GM19023 (cell line): ENCODE results near the gene EPN2.

Experiments
- ATAC-seq: cut with Tn5 transposase; IDR thresholded peaks from one replicate; pipeline ENCODE4 v1.9.1; 2021; ENCODE audit warnings: mild to moderate bottlenecking, moderate library complexity; ENCODE audit not compliant: unreplicated experiment

The EPN2 gene

DNA sequence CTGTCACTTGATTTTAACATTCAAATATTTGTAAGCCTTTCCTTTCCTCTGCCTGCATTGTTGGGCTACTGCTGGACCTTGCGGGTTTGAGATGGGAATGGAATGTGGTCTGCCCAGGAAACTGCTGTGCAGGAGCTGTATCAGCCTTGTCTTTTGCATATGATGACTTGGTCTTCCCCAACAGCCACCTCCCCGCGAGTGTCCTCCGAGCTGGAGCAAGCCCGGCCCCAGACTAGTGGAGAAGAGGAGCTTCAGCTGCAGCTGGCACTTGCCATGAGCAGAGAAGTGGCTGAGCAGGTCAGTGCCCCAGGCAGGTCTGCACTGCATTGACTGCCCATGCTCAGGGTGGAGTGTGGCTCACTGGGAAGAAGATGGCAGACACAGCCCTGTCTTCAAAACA, 72.5 kb downstream of the EPN2 start:
- no peak for ATAC-seq

DNA sequence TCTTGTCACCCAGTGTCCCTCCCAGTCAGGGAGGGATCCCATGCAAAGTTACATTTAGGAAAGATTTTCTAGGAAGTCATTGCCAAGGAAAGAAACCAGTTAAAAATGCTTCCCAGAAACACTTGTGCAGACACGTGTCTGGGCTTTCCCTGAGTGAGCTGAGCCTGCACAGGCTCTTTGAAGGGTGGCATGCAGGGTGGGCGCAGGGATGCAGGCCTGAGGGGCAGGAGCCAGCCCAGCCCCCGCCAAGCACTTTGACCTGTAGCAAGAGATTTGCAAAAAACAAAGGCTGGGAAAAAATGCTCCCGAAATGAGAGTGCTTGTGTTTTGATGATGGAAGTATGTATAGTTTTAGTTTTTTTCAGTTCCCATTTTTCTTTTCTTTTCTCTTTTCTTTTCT, 73.0 kb downstream of the EPN2 start:
- no peak for ATAC-seq

DNA sequence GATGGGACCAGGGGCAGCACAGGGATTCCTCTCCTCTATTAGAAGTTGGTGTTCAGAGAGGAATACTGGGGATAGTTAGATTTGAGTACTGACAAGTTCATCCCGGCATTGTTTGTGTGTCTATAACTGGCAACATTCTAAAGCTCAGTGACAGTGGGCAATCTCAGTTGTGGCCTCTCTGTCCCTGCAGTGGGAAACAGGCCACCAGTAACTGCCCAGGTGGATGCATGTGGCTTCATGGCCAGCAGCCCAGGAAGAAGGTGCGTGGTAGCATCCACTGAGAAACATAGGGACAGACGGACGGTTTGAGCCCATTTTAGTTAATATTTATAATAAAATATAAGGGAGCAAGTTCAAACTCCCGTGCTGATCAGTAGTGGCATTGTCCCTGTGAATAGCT, 73.8 kb downstream of the EPN2 start:
- ATAC-seq: no peak

DNA sequence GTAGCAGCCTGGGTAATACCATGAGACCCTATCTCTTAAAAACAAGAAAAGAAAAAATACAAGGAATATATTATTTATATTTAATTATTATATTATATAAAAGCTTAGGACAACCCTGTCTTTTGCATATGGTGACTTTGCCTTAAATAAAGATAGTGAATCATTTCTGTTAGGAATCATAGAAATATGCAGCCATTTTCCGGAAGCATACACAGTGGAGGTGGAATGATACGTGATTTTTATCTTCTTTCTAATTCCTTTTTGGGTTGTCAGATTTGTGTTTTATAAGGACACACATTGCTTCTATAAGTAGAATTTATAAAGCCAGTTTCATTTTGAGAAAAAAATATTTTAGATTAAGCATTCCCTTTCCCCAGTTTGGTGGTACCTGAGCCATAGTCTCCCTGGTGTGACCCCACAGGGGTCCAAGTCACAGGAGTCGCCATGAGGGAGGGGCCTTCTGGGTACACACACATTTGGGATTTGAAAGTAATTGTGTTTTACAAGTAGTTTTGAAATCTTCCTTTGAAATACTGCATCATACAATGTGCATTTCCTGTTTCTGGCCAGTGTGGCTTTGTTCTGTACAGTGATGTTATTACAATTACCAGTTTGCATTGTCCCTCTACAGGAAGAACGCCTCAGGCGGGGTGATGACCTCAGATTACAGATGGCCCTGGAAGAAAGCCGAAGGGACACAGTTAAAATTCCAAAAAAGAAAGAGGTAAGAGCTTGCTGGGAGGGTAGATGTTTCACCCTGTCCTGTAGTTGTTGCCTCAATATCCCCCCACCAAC, 74.5 kb downstream of the EPN2 start:
- no peak for ATAC-seq

DNA sequence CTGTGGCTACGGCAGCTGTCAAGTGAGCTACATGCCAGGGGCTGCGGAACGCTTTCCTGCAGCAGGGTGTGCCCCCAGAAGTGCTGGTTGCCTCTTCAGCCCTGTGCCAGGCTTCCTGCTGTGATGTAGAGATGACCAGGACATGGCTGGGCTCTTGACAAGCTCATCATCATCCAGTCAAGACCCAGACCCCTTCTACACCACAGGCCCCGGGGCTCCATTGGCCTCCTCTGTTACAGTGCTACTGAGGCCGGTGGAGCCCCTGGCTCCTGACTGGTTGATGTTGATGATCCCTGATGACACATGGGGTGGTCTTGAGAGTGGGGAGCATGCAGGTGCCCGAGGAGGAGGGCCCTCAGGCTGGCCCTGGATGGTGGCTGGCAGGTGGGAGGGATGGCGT, 75.2 kb downstream of the EPN2 start:
- ATAC-seq: no peak

DNA sequence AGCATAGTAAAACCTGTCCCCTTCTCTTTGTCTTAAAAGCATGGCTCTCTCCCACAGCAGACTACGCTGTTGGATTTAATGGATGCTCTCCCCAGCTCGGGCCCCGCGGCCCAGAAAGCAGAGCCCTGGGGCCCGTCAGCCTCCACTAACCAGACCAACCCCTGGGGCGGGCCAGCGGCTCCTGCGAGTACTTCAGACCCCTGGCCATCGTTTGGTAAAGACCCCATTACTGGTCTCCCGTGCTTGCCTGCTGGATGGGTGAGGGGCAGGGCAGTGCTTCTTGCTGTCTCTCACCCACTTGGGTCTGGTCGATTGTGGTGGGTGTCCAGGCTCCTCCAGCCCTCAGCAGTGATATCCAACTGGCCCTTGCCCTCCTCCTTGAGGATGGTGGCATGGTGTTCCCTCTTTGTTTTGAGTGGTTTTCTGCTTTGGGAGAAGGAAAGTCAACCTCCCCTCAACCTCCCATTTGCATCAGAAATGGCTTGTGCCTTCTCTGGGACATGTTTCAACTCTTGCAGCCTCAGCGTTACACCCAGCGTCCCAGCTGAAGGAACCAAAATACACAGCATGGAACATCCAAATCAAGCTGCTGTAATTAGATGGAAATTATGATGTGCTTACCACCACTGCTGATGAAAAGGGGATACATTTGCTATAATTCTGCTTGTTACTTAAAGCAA, 76.0 kb downstream of the EPN2 start:
- ATAC-seq: no peak

DNA sequence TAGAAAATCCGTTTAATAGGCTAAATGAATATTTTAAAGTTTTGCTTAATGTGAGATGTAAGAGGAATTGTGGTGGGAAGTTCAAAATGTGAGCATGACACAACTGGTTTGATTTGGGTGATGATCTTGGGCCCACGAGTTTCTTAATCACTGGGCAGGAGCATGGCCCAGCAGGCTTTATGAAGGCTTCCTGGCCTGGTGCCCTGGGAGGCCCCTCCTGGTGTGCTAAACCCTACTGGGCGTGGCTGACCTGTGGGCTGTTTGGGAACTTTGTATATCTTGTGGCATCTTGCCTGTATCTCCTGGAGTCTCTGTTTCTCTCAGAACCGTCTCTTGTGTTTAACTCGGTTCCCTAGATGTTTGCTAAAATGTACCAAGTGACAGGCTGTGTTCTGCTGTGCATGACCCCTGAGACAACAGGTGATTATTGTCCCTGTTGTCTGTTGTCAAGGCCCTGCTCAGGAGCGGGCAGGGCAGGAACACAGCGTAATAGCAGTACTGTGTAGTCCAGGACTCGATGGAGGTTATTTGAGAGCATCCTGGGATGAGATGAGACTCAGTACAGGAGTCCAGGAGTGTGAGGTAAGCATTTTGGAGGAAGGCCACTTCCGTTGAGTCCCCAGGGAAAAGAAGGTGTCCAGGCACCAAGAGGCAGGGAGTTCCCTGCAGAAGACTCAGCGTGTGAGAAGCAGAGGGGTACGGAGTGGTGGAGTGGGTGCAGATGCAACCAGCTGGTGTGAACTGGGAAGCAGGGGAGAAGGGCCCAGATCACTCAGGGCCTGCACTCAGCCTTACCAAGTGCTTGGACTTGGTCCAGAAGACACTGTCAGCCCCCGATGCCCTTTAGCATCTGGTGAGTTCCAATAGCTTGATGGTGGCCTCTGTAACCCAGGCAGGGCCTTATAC, 76.8 kb downstream of the EPN2 start:
- ATAC-seq: no peak

DNA sequence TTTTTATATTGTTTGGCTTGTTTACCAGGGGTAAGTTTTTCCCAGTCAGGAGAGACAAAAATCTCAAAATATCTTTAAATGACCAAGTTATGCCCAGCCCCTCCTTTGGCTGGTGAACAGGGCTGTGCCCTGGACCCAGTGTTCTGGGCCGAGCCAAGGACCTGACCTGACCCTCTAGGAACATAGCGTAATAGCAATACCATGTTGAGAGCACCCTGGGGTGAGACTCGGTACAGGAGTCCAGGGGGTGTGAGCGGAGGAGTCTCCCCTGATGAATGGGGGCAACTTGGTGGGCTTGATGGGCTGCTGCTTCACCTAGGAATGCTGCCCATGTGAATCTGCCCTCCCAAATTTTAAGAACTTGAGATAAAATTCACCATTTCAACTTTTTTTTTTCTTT, 77.9 kb downstream of the EPN2 start:
- ATAC-seq: no peak

DNA sequence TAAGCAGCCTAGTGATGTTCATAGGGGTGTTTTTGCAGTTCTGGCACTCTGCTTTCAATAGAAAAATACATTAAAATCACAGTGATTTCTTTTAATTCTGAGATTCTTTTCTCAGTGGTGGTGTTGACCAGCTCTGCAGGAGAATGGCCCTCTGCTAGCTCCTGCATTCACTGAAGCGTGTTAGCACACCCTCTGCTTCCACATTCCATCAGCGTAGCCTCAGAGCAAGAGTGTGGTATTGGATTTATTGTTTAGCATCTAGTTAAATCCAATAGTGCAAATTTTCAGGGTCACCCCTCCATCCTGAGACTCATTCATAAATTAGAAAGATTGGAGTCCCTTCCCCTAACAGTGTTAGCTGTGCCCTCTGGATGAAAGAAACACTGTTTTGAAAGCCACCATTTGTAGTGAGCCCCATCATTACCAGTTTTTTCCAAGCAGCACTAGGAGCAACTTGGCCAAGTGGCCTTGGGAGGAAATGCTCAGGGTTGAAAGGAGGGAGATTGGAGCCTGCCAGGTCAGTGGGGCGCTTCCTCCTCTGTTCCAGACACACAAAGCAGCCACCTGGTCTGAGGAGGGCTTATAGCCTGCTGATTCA, 79.7 kb downstream of the EPN2 start:
- ATAC-seq: no peak

DNA sequence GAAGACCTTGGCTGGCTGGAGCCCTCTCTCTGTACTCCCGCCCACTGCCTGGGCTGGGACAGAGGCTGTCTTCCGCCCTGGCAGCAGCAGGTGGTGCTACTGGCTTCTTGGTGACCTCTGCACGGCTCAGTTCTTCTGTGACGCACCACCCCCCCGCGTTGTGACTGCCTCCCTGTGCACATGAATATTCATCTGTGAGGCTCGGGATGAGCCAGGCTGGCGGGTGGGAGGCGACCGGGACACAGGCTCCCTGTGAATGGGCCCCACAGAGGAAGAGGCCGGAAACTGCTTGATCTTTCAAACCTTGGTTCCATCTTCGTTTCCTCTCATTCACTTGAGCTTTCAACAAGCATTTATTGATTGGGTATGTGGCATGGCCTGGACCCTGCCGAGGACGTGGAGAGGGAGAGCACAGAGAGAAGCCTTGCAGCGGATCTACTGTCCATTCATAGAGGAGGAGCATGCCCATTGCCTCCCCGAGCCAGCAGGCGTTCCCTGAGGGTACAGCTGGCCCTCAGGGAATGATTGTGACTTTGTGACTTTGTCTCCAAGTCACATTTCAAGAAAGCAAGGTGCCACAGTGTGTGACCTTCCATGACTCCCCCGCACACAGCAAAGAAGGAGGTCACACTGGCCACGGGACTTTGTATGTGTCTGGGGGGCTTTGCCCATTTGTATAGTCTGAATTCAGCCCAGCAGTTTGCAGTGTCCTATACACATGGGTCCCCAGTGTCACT, 80.4 kb downstream of the EPN2 start:
- ATAC-seq: peak; percentile 76

DNA sequence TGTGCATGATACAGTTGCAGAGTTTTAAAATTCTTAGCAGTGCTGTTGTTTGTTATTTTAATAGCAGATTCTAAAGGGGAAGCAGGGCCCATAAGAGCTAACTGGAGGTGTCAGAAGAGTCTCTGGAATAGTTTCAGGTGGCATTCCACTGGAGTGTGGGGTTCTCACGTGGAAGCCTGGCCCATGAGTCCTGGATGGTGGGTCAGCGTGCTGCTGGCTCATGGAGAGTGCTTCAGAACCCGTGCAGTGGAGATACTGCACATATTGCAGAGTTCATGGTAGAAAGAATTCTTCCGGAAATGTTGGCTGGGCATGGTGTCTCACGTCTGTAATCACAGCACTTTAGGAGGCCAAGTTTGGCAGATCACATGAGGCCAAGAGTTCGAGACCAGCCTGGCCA, 81.4 kb downstream of the EPN2 start:
- ATAC-seq: no peak

DNA sequence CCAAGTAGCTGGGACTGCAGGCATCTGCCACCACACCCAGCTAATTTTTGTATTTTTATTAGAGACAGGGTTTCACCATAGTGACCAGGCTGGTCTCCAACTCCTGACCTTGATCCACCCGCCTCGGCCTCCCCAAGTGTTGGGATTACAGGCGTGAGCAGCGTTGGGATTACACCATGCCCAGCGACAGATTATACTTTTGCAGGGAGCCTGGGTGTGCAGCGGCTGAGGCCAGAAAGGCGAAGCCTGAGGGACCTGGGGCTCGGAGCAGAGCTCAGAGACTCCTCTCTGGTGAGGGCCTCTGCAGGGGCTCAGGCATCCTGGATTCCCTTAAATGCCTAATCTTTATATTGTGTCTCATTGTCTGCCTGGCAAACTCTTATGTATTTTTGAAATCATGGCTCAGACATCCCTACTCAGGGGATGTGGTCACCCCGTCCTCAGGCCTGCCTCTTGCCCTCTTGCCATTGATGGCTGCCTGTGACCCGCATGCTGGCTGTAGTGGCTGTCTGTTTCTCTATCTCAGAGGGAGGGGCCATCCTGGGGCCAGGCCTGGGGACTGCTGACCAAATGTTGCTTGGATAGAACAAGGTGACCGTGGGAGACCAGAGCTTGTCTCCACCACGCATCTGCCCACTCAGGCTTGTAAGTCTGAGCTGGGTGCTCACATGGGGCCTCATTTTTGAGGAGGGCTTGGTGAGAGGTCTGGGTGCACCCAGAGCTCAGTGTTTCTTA, 82.8 kb downstream of the EPN2 start:
- ATAC-seq: no peak

DNA sequence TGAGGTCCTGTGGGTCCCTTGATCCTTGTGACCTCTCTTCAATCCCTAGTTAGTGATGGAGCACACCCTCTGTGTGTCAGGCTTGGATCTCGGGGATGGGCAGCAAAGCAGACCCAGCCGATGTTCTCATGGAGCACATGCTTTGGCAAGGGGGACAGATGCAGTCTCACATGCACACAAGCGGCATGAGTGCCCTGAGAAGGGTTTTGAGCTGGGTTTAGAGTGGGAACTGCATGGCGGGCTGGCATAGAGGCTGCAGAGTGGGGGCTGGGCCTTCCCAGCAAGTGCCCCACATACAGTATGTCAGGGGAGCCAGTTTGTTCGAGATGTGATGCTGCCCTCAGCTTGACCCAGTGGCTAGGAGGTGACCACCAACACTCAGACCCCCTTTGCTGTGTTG, 83.7 kb downstream of the EPN2 start:
- no peak for ATAC-seq

DNA sequence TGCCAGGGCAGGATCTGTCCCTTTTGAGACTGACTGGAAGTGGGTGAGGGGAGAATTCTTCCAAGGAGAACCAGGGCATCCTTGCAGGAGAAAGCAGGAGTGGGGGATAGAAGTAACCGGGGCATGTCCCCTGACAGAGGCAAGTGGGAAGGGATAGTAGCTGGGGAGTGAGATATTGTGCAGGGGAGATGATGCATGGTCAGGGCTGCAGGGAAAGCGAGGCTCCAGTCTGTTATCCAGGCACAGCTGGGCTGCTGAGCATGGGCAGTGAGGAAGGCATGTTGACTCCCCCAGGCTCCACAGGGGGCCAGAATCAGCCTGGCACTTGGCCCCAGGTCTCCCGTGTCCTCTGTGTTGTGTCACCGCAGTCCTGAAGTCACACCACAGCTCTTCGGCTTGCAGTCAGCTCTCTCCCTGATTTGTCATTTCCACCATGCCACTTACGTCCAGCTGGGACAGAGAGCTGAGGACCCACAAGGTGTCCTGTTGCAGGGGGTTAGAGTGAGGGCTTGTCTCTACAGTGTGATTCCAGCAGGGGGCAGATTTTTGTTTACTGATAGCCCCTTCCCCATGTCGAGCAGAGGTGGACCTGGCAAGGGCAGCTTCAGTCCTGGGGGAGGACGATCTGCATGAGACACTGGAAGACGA, 84.4 kb downstream of the EPN2 start:
- ATAC-seq: no peak

DNA sequence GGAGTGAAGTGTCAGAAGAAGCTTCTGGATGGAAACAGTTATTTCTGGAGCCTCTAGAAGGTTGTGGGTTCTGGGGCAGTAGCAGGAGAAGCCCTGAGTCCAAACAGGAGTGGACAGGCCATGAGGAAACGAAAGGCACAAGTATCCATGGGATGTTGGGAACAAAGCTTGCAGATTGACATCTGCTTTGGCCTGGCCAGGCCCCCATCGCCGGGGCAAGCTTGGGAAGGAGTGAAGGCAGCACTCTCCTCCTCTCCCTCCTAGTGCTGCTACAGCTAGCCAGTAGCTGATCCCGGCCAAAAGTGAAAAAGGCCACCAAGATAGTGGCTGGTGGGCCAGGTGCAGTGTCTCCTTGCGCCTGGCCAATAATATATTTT, 85.0 kb downstream of the EPN2 start:
- ATAC-seq: no peak

DNA sequence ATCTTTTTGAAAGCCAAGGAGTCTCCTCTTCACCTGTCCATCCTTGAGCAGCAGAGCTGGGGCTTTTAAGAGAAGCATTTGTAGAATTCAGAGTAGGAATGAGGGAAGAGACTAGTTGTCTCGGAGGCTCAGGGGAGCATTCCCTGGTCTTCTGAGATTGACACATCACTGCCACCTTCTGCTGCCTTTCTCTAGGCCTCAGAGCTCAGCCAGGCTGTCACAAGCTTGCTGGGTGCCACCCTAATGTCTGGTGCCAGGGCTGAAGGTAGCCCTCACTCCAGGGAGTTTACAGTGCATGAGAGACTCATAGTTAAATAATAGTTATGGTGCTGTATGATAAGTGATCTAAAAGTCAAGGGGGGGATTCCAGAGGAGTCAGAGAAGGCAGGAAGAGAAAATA, 85.7 kb downstream of the EPN2 start:
- ATAC-seq: no peak

DNA sequence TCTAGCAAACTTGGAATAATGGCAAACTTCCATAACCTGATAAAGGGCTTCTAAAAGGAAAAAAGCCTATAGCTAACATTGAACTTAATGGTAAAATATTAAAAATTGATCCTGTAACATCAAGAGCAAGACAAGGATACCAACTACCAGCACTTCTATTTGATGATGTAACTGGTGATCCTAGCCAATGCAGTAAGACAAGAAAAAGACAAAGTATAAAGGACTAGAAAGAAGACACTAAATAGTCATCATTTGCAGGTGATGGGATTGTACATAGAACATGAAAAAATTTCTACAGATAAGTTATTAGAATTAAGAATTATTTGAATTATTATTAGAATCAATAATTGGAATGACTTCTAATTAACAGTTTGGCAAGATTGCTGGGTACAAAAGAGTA, 88.4 kb downstream of the EPN2 start:
- ATAC-seq: no peak

DNA sequence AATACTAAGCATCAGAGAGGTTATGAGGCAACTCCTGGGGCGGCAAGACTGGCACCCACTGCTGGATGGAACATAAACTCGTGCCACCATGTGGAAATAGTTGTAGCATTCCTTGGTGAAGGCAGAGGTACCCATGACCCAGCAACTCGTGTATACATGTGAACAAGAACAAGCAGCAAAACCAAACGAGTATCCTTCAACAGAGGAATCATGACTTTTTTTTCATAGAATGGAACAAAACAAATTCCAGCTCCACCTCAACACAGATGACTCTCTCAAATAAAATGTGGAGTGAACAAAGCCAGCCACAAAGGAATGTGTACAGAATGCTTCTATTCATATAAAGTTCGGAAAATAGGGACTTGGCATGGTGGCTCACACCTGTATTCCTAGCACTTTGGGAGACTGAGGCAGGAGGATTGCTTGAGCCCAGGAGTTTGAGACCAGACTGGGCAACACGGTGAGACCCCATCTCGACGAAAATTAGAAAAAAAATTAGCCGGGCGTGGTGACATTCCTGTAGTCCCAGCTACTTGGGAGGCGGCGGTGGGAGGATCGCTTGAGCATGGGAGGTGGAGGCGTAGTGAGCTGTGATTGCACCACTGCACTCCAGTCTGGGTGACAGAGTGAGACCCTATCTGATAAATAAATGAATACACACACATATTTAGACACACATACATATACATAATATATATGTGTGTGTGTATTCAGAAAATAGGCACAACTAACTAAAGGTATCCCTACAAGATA, 90.0 kb downstream of the EPN2 start:
- ATAC-seq: no peak
